Epithelial cell of esophagus (primary cell): ENCODE results near the gene SLC6A13.

ENCODE experiments used
- DNase-seq: peaks from one replicate; pipeline ENCODE4 v3.0.0; 2010; ENCODE audit warnings: low read depth
- H3K4me3 ChIP-seq: 2 replicates; pipeline ENCODE4 v1.5.1; 2011; ENCODE audit warnings: mild to moderate bottlenecking, low read length, control low read depth
- TF ChIP-seq, protein P1 (sequence below): IDR thresholded peaks from 2 replicates; pipeline ENCODE4 v1.5.1; 2011; ENCODE audit warnings: low read depth, mild to moderate bottlenecking, low read length, control low read depth, inconsistent platforms; ENCODE audit not compliant: insufficient read depth; ENCODE audit errors: missing control alignments

Gene SLC6A13

DNA sequence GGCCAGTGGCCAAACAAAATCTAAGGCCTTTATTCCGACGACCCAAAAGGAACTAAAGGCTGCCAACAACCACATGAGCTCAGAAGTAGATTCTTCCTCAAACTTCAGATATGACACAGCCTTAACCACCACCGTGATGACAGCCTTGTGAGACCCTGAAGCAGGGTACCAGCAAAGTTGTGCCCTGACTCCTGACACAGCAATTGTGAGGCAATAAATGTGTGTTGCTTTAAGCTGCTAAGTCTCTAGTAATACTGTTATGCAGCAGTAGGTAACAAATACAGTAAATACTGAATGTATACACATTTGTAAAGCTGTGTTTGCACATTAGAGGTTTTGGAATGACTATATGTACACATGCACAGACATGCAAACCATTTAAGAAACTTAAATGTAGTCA lies 10.7 kb upstream of the SLC6A13 start:
- TF ChIP-seq, protein P1, sequence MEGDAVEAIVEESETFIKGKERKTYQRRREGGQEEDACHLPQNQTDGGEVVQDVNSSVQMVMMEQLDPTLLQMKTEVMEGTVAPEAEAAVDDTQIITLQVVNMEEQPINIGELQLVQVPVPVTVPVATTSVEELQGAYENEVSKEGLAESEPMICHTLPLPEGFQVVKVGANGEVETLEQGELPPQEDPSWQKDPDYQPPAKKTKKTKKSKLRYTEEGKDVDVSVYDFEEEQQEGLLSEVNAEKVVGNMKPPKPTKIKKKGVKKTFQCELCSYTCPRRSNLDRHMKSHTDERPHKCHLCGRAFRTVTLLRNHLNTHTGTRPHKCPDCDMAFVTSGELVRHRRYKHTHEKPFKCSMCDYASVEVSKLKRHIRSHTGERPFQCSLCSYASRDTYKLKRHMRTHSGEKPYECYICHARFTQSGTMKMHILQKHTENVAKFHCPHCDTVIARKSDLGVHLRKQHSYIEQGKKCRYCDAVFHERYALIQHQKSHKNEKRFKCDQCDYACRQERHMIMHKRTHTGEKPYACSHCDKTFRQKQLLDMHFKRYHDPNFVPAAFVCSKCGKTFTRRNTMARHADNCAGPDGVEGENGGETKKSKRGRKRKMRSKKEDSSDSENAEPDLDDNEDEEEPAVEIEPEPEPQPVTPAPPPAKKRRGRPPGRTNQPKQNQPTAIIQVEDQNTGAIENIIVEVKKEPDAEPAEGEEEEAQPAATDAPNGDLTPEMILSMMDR: no peak
- peak; percentile 47 for DNase-seq
- no peak overlapping the region for H3K4me3 ChIP-seq

DNA sequence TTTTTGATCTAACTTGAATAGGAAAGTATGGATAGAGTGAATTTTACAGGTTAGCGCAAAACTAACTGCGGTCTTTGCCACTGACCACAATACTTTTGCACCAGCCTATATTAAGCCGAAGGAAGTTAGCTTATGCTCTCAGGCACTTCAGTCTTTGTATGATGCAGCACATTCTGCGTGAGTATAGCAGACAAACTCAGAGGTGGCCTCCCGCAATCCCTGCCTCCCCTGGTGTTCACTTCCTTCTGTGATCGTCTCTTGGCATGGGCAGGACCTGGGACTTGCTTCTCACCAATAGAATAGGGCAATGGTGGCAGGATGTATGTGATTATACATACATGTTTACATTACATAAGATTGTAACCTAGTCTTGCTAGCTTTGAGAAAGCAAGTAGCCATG lies 10.3 kb upstream of the SLC6A13 start:
- TF ChIP-seq, protein P1: no peak
- DNase-seq: no peak
- no peak overlapping the region for H3K4me3 ChIP-seq

DNA sequence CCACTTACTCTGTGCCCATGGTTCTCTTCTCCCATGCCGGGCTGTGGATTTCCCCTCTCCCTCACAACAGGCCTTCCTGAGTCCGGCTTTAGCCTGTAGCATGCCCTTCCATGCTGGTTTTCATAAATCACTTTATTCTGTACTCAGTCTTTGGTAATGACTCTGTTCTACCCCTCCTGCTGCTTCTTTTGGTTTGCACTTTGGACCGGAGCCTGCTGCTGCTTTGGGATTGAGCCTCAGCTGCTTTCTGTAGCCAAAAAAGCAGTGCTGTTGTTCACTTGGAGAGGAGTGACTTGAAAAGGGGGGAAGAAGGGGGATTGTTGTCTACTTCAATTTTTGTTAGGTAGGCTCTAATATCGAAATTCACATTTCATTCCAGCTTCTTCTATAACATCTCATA lies 8.5 kb upstream of the SLC6A13 start:
- no peak for DNase-seq
- H3K4me3 ChIP-seq: no peak overlapping the region
- TF ChIP-seq, protein P1: no peak

DNA sequence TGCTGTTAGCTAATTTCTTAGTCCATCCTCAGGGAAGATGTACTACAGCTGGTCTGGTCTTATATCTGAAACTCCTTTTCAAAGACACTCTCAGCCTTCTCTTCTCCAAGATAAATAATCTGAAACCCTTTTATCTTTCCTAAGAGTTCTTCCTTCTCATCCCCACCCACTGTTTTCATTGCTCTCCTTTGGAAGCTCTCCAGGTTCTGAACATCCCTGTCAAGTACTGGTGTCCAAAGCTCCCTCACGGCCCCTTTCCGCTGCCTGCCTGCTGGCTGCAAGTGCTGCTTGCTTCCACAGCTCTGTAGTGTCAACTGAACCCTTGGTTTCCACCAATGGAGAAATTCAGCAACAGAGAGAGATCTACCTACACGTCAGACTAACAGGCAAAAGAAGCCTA lies 6.6 kb upstream of the SLC6A13 start:
- no peak overlapping the region for H3K4me3 ChIP-seq
- no peak for DNase-seq
- TF ChIP-seq, protein P1: no peak

DNA sequence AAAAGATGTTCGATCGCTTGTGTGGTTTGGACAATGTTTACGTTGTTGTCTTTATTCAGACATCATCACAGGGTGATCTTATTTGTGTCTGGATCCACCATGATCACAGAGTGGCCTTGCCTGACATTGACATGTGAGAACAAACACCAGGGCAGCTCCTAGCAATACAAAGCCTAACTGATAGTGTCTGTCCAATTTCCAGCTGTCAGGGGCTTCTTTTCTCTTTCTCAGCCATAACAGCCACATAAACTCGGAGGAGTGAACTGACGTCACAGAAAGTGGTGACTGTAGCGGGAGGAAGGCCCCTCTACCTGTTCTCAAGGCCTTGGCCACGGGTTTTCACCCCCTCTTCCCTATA lies 5.8 kb upstream of the SLC6A13 start:
- no peak overlapping the region for H3K4me3 ChIP-seq
- DNase-seq: no peak
- TF ChIP-seq, protein P1: no peak

DNA sequence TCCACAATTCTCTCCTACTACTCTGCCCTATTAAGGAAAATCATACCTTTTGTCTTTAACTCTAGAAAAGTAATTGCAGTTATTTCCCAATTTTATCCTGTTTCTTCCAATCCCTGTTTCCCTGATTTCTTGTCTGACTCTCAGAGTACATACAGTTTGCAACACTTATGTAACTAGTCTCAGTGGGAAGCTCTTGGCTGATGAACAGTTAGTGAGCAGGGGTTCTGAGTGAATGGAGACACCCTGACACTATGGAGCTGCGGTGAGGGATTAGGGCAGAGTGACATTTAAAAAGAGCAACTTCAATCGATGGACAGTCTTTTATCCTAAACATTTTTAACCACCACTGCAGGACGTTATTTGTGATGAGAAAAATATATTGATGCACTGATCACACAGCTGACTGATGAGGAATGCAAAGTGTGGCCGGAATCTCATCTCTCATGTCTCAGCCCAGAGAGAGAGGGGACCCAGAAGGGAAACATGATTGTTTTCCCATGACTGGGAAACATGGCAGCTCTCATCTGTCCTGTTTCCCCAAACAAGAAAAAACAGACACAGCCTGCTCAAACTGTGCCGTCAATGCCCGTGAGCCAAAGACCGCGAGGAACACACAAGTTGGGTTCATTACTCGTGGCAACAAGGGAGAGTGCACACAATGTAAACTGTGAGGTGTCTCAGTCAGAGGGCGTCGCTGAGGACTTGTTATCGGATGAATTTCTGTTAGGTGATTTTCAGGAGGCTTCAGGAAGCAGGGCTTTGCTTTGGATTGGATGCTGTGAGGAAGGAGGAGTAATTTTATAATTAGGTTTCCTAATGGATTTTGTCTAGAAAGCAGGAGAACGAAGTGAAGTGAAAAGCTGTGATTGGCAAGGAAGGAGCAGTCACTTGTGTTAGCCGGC lies 5.2 kb upstream of the SLC6A13 start:
- TF ChIP-seq, protein P1: no peak
- H3K4me3 ChIP-seq: no peak overlapping the region
- DNase-seq: peak; percentile 17

DNA sequence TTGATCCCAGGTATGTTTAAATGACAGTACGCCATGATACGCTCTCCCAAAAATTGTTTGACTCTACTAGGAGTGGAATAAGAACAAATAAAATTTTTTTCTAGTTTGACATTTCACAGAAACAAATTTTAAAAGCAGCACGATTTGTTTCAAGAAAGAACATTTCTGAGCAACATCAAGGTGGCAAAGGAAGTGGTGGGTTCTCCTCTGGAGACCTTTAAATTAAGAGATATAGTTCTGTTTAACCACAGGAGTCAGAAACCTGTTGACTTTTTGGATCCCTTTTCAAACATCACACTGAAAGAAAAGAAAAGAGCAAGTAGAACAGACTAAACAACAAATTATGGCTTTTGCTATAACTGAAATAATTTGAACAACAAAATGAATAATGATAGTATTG lies 2.5 kb upstream of the SLC6A13 start:
- no peak for DNase-seq
- H3K4me3 ChIP-seq: no peak overlapping the region
- TF ChIP-seq, protein P1: no peak
